ENCODE measurements around the gene AK8. TPM values are rescaled to one million over a fixed set of nuclear protein-coding genes. Genes with fewer than 3 reads are reported as not detected.

AK8 gene
- polyA plus RNA-seq, 1 of the 3 experiments (the other 2 are of a cell fraction) = 0.77 TPM

GRCh38 chr9:132732326-132733259 is 145.5 kb downstream of the AK8 start:
- H3K27me3 ChIP-seq (ENCODE audit: insufficient read depth) = no peaks in the 10 kb centered on the region; the same call in 1 of the 2 replicates
- no peak overlapping the region for H3K4me2 ChIP-seq
- H3K9me2 ChIP-seq = no peaks in the 10 kb centered on the region
- ChIA-PET POLR2A (interaction anchor here (0.6 kb wide), 1 partner anchor 1621 kb away, joined by 3 read pairs; no protein-coding TSS in a partner anchor), CTCF (no interaction called here)
- no peaks in the 10 kb centered on the region for H4K20me1 ChIP-seq (ENCODE audit: insufficient read depth)
- no peak overlapping the region for H2AFZ ChIP-seq (ENCODE audit: low read depth)
- no peaks in the 10 kb centered on the region for H3F3A ChIP-seq (replicated peaks; ENCODE audit: insufficient read depth)
- TF ChIP-seq ZBTB33 (IDR thresholded peaks at IDR 0.05; ENCODE audit: borderline replicate concordance, low read depth) (no peak), CTCF (IDR thresholded peaks at IDR 0.05) (no peak), SMC3 (IDR thresholded peaks at IDR 0.05; ENCODE audit: low read depth, low read length) (no peak)
- TF ChIP-seq, protein P1, sequence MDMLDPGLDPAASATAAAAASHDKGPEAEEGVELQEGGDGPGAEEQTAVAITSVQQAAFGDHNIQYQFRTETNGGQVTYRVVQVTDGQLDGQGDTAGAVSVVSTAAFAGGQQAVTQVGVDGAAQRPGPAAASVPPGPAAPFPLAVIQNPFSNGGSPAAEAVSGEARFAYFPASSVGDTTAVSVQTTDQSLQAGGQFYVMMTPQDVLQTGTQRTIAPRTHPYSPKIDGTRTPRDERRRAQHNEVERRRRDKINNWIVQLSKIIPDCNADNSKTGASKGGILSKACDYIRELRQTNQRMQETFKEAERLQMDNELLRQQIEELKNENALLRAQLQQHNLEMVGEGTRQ (IDR thresholded peaks at IDR 0.05; ENCODE audit: borderline replicate concordance, low read depth, low read length) = no peak
- H3K4me1 ChIP-seq (ENCODE audit: control insufficient read depth in 1 of 2, insufficient read depth in 2 of 2, low read depth in 1 of 2, low read length in 1 of 2) = no peaks in the 10 kb centered on the region
- DNase-seq = no peak
- H3K9me3 ChIP-seq = no peaks in the 10 kb centered on the region
- no peaks in the 10 kb centered on the region for H3K79me2 ChIP-seq (ENCODE audit: insufficient read depth)
- H3K27ac ChIP-seq (ENCODE audit: low read depth in 2 of 2, low read length in 1 of 2) = no peak overlapping the region
- WGBS (ENCODE audit: low lambda C conversion rate) = 53% methylated on average over 17 of the region's 17 CpGs
- H3K9ac ChIP-seq = no peak overlapping the region
- no peak overlapping the region for H3K4me3 ChIP-seq (ENCODE audit: low read depth in 2 of 2, low read length in 1 of 2)
- no peaks in the 10 kb centered on the region for H3K36me3 ChIP-seq (replicated peaks in 1 of 2; ENCODE audit: control insufficient read depth in 1 of 2, insufficient read depth in 2 of 2, low read length in 1 of 2)

DNA sequence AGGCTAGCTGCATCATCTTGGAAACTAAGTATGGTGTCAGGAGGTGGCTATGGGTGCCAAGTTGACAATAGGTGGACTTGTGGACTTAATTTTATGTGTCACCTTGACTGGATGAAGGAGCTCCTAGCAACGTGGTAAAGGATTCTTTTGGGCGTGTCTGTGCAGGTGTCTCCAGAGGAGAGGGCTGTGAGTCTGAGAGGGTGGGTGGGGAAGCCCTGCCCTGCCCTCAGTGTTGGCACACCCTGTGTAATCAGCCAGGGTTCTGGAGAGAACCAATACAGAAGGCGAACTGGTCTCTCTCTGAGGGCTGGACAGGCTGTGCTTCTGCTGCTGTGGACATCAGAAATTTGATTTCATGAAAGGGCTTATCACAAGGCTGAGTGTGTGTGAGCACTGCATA is 146.9 kb downstream of the AK8 start:
- Histone ChIP-seq H3K9ac (no peak overlapping the region), H3F3A (replicated peaks; ENCODE audit: insufficient read depth) (no peaks in the 10 kb centered on the region), H3K4me1 (ENCODE audit: control insufficient read depth in 1 of 2, insufficient read depth in 2 of 2, low read depth in 1 of 2, low read length in 1 of 2) (no peaks in the 10 kb centered on the region), H3K79me2 (ENCODE audit: insufficient read depth) (no peaks in the 10 kb centered on the region), H3K27ac (ENCODE audit: low read depth in 2 of 2, low read length in 1 of 2) (no peak overlapping the region), H3K27me3 (ENCODE audit: insufficient read depth) (peaks cover 5% of the 10 kb centered on the region; the same call in 1 of the 2 replicates), H3K4me3 (ENCODE audit: low read depth in 2 of 2, low read length in 1 of 2) (no peak overlapping the region), H3K9me3 (no peaks in the 10 kb centered on the region), H4K20me1 (ENCODE audit: insufficient read depth) (no peaks in the 10 kb centered on the region), H3K9me2 (no peaks in the 10 kb centered on the region), H3K4me2 (no peak overlapping the region), H2AFZ (ENCODE audit: low read depth) (no peak overlapping the region), H3K36me3 (replicated peaks in 1 of 2; ENCODE audit: control insufficient read depth in 1 of 2, insufficient read depth in 2 of 2, low read length in 1 of 2) (no peaks in the 10 kb centered on the region)
- no peak for DNase-seq
- POLR2A ChIA-PET = no interaction called here
- 26% methylated on average over 3 of the region's 3 CpGs for WGBS (ENCODE audit: low lambda C conversion rate)
- CTCF ChIA-PET = interaction anchor here (1.0 kb wide), 1 partner anchor 291 kb away, joined by 3 read pairs; no protein-coding TSS in a partner anchor
- TF ChIP-seq CTCF (IDR thresholded peaks at IDR 0.05) (no peak), CHD2 (IDR thresholded peaks at IDR 0.05; ENCODE audit: low read length, partially characterized antibody) (no peak), TAF1 (IDR thresholded peaks at IDR 0.05; ENCODE audit: borderline replicate concordance, low read depth, low read length) (no peak), GABPA (IDR thresholded peaks at IDR 0.05; ENCODE audit: low read depth) (no peak), MEF2A (IDR thresholded peaks at IDR 0.05; ENCODE audit: borderline replicate concordance, low read depth) (no peak), ELF1 (IDR thresholded peaks at IDR 0.05) (no peak), USF1 (IDR thresholded peaks at IDR 0.05; ENCODE audit: borderline replicate concordance, low read depth) (no peak), RAD21 (IDR thresholded peaks at IDR 0.05; ENCODE audit: low read length) (no peak), ZBTB33 (IDR thresholded peaks at IDR 0.05; ENCODE audit: borderline replicate concordance, low read depth) (no peak)
- TF ChIP-seq, protein P2, sequence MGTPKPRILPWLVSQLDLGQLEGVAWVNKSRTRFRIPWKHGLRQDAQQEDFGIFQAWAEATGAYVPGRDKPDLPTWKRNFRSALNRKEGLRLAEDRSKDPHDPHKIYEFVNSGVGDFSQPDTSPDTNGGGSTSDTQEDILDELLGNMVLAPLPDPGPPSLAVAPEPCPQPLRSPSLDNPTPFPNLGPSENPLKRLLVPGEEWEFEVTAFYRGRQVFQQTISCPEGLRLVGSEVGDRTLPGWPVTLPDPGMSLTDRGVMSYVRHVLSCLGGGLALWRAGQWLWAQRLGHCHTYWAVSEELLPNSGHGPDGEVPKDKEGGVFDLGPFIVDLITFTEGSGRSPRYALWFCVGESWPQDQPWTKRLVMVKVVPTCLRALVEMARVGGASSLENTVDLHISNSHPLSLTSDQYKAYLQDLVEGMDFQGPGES (IDR thresholded peaks at IDR 0.05; ENCODE audit: low read depth, low read length) = no peak
